Memory B cell (primary cell): ENCODE data around the gene CBX6.

ENCODE experiments used
- ATAC-seq: fragments of 150-1000 bp; cut with Tn5 transposase; 2 replicates; pipeline ENCODE4 v1.10.0; 2021; ENCODE audit warnings: low read depth, mild to moderate bottlenecking, moderate library complexity
- DNase-seq, 2 donors: peaks; one replicate each; pipeline ENCODE4 v3.0.0; 2022; ENCODE audit warnings: low spot score in 2 of 2
- H3K27ac Mint-ChIP-seq: one replicate; pipeline ENCODE4 v1.8.0; 2022; ENCODE audit warnings: mild to moderate bottlenecking, moderate library complexity, mixed read lengths
- H3K27me3 Mint-ChIP-seq: one replicate; pipeline ENCODE4 v1.8.0; 2022; ENCODE audit warnings: mixed read lengths
- H3K36me3 Mint-ChIP-seq: one replicate; pipeline ENCODE4 v1.8.0; 2022; ENCODE audit warnings: mild to moderate bottlenecking, mixed read lengths
- H3K4me1 Mint-ChIP-seq: one replicate; pipeline ENCODE4 v1.8.0; 2022; ENCODE audit warnings: mixed read lengths
- H3K4me3 Mint-ChIP-seq: one replicate; pipeline ENCODE4 v1.8.0; 2022; ENCODE audit warnings: mild to moderate bottlenecking, moderate library complexity, mixed read lengths
- H3K9me3 Mint-ChIP-seq: one replicate; pipeline ENCODE4 v1.8.0; 2022; ENCODE audit warnings: mixed read lengths

The CBX6 gene

GRCh38 chr22:38843657-38844314 is 28.2 kb downstream of the CBX6 start, which contains the start of gene NPTXR:
Gene NPTXR, minus strand, starts transcription at chr22:38844028.
- peaks cover 38% of the 10 kb centered on the region for H3K27me3 Mint-ChIP-seq
- DNase-seq, result peak in 1 of 2 donors; percentile 27
- no peaks in the 10 kb centered on the region for H3K36me3 Mint-ChIP-seq

GRCh38 chr22:38843201-38843656 is 28.8 kb downstream of the CBX6 start:
- DNase-seq, result peak; percentile 31 to 43
- H3K27me3 Mint-ChIP-seq, result peaks cover 40% of the 10 kb centered on the region
- peak; percentile 84 for ATAC-seq
- H3K4me3 Mint-ChIP-seq, result peak overlapping the region; percentile 44
- H3K27ac Mint-ChIP-seq, result no peak overlapping the region
- no peaks in the 10 kb centered on the region for H3K36me3 Mint-ChIP-seq
- no peaks in the 10 kb centered on the region for H3K9me3 Mint-ChIP-seq
- peaks cover 9% of the 10 kb centered on the region for H3K4me1 Mint-ChIP-seq

More at GRCh38 chr22:38843657-38844314, 28.2 kb downstream of the CBX6 start, which contains the start of gene NPTXR:
- peak; percentile 40 for ATAC-seq
- peaks cover 9% of the 10 kb centered on the region for H3K4me1 Mint-ChIP-seq
- H3K9me3 Mint-ChIP-seq, result no peaks in the 10 kb centered on the region
- H3K4me3 Mint-ChIP-seq, result peak within 1 kb of the TSS; percentile 83
- peak within 1 kb of the TSS; percentile 60 for H3K27ac Mint-ChIP-seq

GRCh38 chr22:38842512-38843200 is 29.4 kb downstream of the CBX6 start:
- H3K27ac Mint-ChIP-seq, result peak overlapping the region; percentile 60
- H3K4me3 Mint-ChIP-seq, result peak overlapping the region; percentile 83
- no peaks in the 10 kb centered on the region for H3K36me3 Mint-ChIP-seq
- H3K27me3 Mint-ChIP-seq, result peaks cover 44% of the 10 kb centered on the region
- ATAC-seq, result no peak
- peaks cover 9% of the 10 kb centered on the region for H3K4me1 Mint-ChIP-seq
- no peaks in the 10 kb centered on the region for H3K9me3 Mint-ChIP-seq
- DNase-seq, result no peak

GRCh38 chr22:38841635-38842034 is 30.4 kb downstream of the CBX6 start:
- Mint-ChIP-seq H3K9me3 (no peaks in the 10 kb centered on the region), H3K27me3 (peaks cover 42% of the 10 kb centered on the region), H3K36me3 (no peaks in the 10 kb centered on the region), H3K4me3 (no peak overlapping the region), H3K27ac (no peak overlapping the region), H3K4me1 (peaks cover 9% of the 10 kb centered on the region)
- no peak for ATAC-seq
- no peak for DNase-seq

- H3K27ac Mint-ChIP-seq, result no peak overlapping the region
- no peaks in the 10 kb centered on the region for H3K36me3 Mint-ChIP-seq
Observed at GRCh38 chr22:38841211-38841610, 30.8 kb downstream of the CBX6 start.

GRCh38 chr22:38840129-38840528 is 31.9 kb downstream of the CBX6 start:
- no peak for ATAC-seq
- no peak for DNase-seq
- peaks cover 9% of the 10 kb centered on the region for H3K4me1 Mint-ChIP-seq
- H3K9me3 Mint-ChIP-seq, result no peaks in the 10 kb centered on the region
- no peak overlapping the region for H3K4me3 Mint-ChIP-seq
- no peak overlapping the region for H3K27ac Mint-ChIP-seq
- peaks cover 38% of the 10 kb centered on the region for H3K27me3 Mint-ChIP-seq
- no peaks in the 10 kb centered on the region for H3K36me3 Mint-ChIP-seq

More at GRCh38 chr22:38841211-38841610, 30.8 kb downstream of the CBX6 start:
- H3K9me3 Mint-ChIP-seq, result no peaks in the 10 kb centered on the region
- no peak for DNase-seq
- ATAC-seq, result no peak
- peaks cover 9% of the 10 kb centered on the region for H3K4me1 Mint-ChIP-seq
- no peak overlapping the region for H3K4me3 Mint-ChIP-seq
- H3K27me3 Mint-ChIP-seq, result peaks cover 40% of the 10 kb centered on the region

GRCh38 chr22:38839686-38840085 is 32.3 kb downstream of the CBX6 start:
- H3K36me3 Mint-ChIP-seq, result no peaks in the 10 kb centered on the region
- H3K27ac Mint-ChIP-seq, result no peak overlapping the region
- peaks cover 9% of the 10 kb centered on the region for H3K4me1 Mint-ChIP-seq
- ATAC-seq (no peak), DNase-seq (no peak)
- H3K4me3 Mint-ChIP-seq, result no peak overlapping the region
- H3K9me3 Mint-ChIP-seq, result no peaks in the 10 kb centered on the region
- H3K27me3 Mint-ChIP-seq, result peaks cover 37% of the 10 kb centered on the region

GRCh38 chr22:38837414-38837928 is 34.5 kb downstream of the CBX6 start:
- H3K36me3 Mint-ChIP-seq, result no peaks in the 10 kb centered on the region
- H3K4me3 Mint-ChIP-seq, result no peak overlapping the region
- no peak overlapping the region for H3K27ac Mint-ChIP-seq
- no peak for DNase-seq
- ATAC-seq, result no peak
- H3K4me1 Mint-ChIP-seq, result peaks cover 5% of the 10 kb centered on the region
- H3K27me3 Mint-ChIP-seq, result peaks cover 35% of the 10 kb centered on the region
- no peaks in the 10 kb centered on the region for H3K9me3 Mint-ChIP-seq

- Mint-ChIP-seq H3K36me3 (no peaks in the 10 kb centered on the region), H3K4me1 (peaks cover 4% of the 10 kb centered on the region), H3K27me3 (peaks cover 34% of the 10 kb centered on the region), H3K27ac (no peak overlapping the region), H3K9me3 (no peaks in the 10 kb centered on the region), H3K4me3 (no peak overlapping the region)
- DNase-seq (no peak), ATAC-seq (no peak)
Observed at GRCh38 chr22:38835888-38836301, 36.1 kb downstream of the CBX6 start.

GRCh38 chr22:38834991-38835390 is 37.0 kb downstream of the CBX6 start:
- Mint-ChIP-seq H3K4me3 (no peak overlapping the region), H3K9me3 (no peaks in the 10 kb centered on the region), H3K27me3 (peaks cover 25% of the 10 kb centered on the region), H3K4me1 (no peaks in the 10 kb centered on the region), H3K36me3 (no peaks in the 10 kb centered on the region), H3K27ac (no peak overlapping the region)
- DNase-seq, result no peak
- ATAC-seq, result no peak

GRCh38 chr22:38834215-38834953 is 37.6 kb downstream of the CBX6 start:
- DNase-seq, result no peak
- Mint-ChIP-seq H3K4me1 (no peaks in the 10 kb centered on the region), H3K4me3 (no peak overlapping the region), H3K36me3 (no peaks in the 10 kb centered on the region), H3K9me3 (no peaks in the 10 kb centered on the region), H3K27ac (no peak overlapping the region), H3K27me3 (peaks cover 21% of the 10 kb centered on the region)
- ATAC-seq, result no peak

- Mint-ChIP-seq H3K4me1 (no peaks in the 10 kb centered on the region), H3K36me3 (no peaks in the 10 kb centered on the region), H3K4me3 (no peak overlapping the region), H3K9me3 (no peaks in the 10 kb centered on the region), H3K27ac (no peak overlapping the region), H3K27me3 (peaks cover 14% of the 10 kb centered on the region)
- no peak for ATAC-seq
- DNase-seq, result no peak
Observed at GRCh38 chr22:38833061-38833460, 39.0 kb downstream of the CBX6 start.

GRCh38 chr22:38832005-38832978 is 39.7 kb downstream of the CBX6 start:
- no peak for ATAC-seq
- DNase-seq, result no peak
- H3K27me3 Mint-ChIP-seq, result peaks cover 11% of the 10 kb centered on the region
- H3K4me3 Mint-ChIP-seq, result no peak overlapping the region
- no peaks in the 10 kb centered on the region for H3K36me3 Mint-ChIP-seq
- H3K9me3 Mint-ChIP-seq, result no peaks in the 10 kb centered on the region
- H3K4me1 Mint-ChIP-seq, result no peaks in the 10 kb centered on the region
- no peak overlapping the region for H3K27ac Mint-ChIP-seq
